Upper lobe of left lung (tissue), 6 donors: ENCODE data around the gene BRI3. TPM values are rescaled to one million over a fixed set of nuclear protein-coding genes. Genes with fewer than 3 reads are reported as not detected.

Experiments used
- ATAC-seq, 2 donors: fragments of 200-7000 bp; cut with Tn5 transposase; one replicate each; pipeline ENCODE4 v1.9.1; 2022; ENCODE audit warnings: mild to moderate bottlenecking in 2 of 2, moderate library complexity in 2 of 2; ENCODE audit not compliant: low FRiP score in 2 of 2
- DNase-seq, 2 donors: peaks; one replicate each; pipeline ENCODE4 v3.0.0-alpha.2; 2019 to 2020
- H3K27ac ChIP-seq, 4 donors: fragments of 200-600 bp; sonication (generic); one replicate each; pipeline ENCODE4 v1.5.1; 2016 to 2019
- H3K27me3 ChIP-seq, 4 donors: fragments of 200-600 bp; sonication (generic); one replicate each; pipeline ENCODE4 v1.5.1; 2017 to 2019
- H3K36me3 ChIP-seq, 4 donors: fragments of 200-600 bp; sonication (generic); one replicate each; pipeline ENCODE4 v1.5.1; 2016 to 2019
- H3K4me1 ChIP-seq, 4 donors: fragments of 200-600 bp; sonication (generic); one replicate each; pipeline ENCODE4 v1.5.1; 2018 to 2019
- H3K4me3 ChIP-seq, 4 donors: fragments of 200-600 bp; sonication (generic); one replicate each; pipeline ENCODE4 v1.5.1; 2017 to 2019; ENCODE audit warnings: mild to moderate bottlenecking in 2 of 4, moderate library complexity in 1 of 4
- H3K9me3 ChIP-seq, 4 donors: fragments of 200-600 bp; sonication (generic); one replicate each; pipeline ENCODE4 v1.5.1; 2018 to 2019
- EP300 ChIP-seq, 4 donors: sonication (generic); formaldehyde crosslinking; IDR thresholded peaks; one replicate each; pipeline ENCODE4 v1.5.1; 2017; ENCODE audit warnings: antibody characterized with exemption in 4 of 4, control low read depth in 2 of 4
- POLR2A ChIP-seq, 4 donors: fragments of 450-650 bp; IDR thresholded peaks; one replicate each; pipeline ENCODE4 v1.5.1; 2016 to 2017; ENCODE audit warnings: antibody characterized with exemption in 4 of 4, mild to moderate bottlenecking in 2 of 4
- POLR2AphosphoS5 ChIP-seq, 2 donors: sonication (generic); formaldehyde crosslinking; IDR thresholded peaks; one replicate each; pipeline ENCODE4 v1.5.1; 2017; ENCODE audit warnings: antibody characterized with exemption in 2 of 2
- WGBS, 2 donors: methylation state at CpG; one replicate each; pipeline ENCODE4 v1.1.5; 2017 to 2018; 5-methylcytosine and 5-hydroxymethylcytosine counted together
- total RNA-seq, 6 donors: library from RNA; depleted of rRNA in 4 of 6; stranded (reverse); fragments of >200 nt in 4 of 6; gene quantifications; one replicate each; pipeline versions ENCODE4 v1.1.0 to v1.2.1, GENCODE V29; 2016 to 2021
- TF ChIP-seq, protein P1 (sequence below), 6 experiments: fragments of 450-650 bp in 4 of 6; fragments of 200-600 bp in 2 of 6; sonication (generic) in 2 of 6; IDR thresholded peaks; one replicate each; pipeline ENCODE4 v1.5.1; 2016 to 2019; ENCODE audit warnings: antibody characterized with exemption in 6 of 6
- donor health status: DM: no; HTN: no; CAD: no; lungs with moderate emphysema.
- donor health status: DM: no; HTN: yes; CAD: no; lungs with severe emphysema.

The BRI3 gene
- total RNA-seq, 6 donors from 2014 or later, result 113 to 703 (median 143) TPM

- TF ChIP-seq EP300 (IDR thresholded peaks at IDR 0.05) (no peak), POLR2AphosphoS5 (IDR thresholded peaks at IDR 0.05) (no peak), POLR2A (IDR thresholded peaks at IDR 0.05) (no peak)
- TF ChIP-seq, protein P1, sequence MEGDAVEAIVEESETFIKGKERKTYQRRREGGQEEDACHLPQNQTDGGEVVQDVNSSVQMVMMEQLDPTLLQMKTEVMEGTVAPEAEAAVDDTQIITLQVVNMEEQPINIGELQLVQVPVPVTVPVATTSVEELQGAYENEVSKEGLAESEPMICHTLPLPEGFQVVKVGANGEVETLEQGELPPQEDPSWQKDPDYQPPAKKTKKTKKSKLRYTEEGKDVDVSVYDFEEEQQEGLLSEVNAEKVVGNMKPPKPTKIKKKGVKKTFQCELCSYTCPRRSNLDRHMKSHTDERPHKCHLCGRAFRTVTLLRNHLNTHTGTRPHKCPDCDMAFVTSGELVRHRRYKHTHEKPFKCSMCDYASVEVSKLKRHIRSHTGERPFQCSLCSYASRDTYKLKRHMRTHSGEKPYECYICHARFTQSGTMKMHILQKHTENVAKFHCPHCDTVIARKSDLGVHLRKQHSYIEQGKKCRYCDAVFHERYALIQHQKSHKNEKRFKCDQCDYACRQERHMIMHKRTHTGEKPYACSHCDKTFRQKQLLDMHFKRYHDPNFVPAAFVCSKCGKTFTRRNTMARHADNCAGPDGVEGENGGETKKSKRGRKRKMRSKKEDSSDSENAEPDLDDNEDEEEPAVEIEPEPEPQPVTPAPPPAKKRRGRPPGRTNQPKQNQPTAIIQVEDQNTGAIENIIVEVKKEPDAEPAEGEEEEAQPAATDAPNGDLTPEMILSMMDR (IDR thresholded peaks at IDR 0.05), result no peak
- Histone ChIP-seq H3K4me3 (peak overlapping the region in 1 of 4 donors; percentile 98), H3K9me3 (no peaks in the 10 kb centered on the region), H3K4me1 (peaks cover 58 to 67% (median 65%) of the 10 kb centered on the region in 4 donors), H3K36me3 (peaks cover 21 to 66% (median 48%) of the 10 kb centered on the region in 4 donors), H3K27ac (peak overlapping the region; percentile 98 to 100 (median 99)), H3K27me3 (no peaks in the 10 kb centered on the region)
- ATAC-seq, result no peak
- peak; percentile 23 to 68 for DNase-seq
- WGBS, 2 donors, result 46 to 57% methylated on average over 10 of the region's 12 CpGs
Measured at GRCh38 chr7:98288064-98288823, 6.8 kb downstream of the BRI3 start.

- Histone ChIP-seq H3K27ac (peak overlapping the region in 2 of 4 donors; percentile 29 to 100), H3K4me1 (peaks cover 54 to 55% (median 55%) of the 10 kb centered on the region in 4 donors), H3K27me3 (no peaks in the 10 kb centered on the region), H3K9me3 (no peaks in the 10 kb centered on the region), H3K36me3 (peaks cover 26 to 69% (median 57%) of the 10 kb centered on the region in 4 donors), H3K4me3 (no peak overlapping the region)
- 80 to 96% methylated on average over 3 to 4 of the region's 4 CpGs for WGBS, 2 donors
- TF ChIP-seq, protein P1 (IDR thresholded peaks at IDR 0.05), result no peak
- no peak for TF ChIP-seq EP300 (IDR thresholded peaks at IDR 0.05)
- no peak for TF ChIP-seq POLR2AphosphoS5 (IDR thresholded peaks at IDR 0.05)
- no peak for TF ChIP-seq POLR2A (IDR thresholded peaks at IDR 0.05)
- ATAC-seq, result no peak
- DNase-seq, result no peak
Measured at GRCh38 chr7:98289333-98289875, 7.9 kb downstream of the BRI3 start.

DNA sequence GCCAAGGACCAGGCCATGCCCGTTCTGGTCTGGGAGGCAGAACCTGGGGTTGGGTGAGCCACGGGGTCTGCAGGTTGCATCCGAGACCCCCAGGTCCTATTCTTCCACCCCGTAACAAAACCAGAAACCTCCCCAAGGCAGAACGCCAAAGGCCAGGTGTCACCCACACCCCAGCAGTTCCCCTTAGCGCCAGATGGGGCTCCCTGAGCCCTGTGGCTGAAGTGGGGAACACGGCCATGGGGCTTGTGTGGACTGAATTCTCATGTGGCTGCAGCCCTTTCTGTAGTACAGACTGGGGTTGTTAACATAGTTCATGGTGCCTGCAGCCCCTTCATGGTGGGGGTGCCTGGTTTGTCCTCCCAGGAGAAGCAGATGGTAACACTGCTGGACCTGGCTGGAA lies 10.2 kb downstream of the BRI3 start:
- Histone ChIP-seq H3K27ac (no peak overlapping the region), H3K4me1 (peaks cover 32 to 37% (median 33%) of the 10 kb centered on the region in 4 donors), H3K36me3 (peaks cover 26 to 84% (median 60%) of the 10 kb centered on the region in 4 donors), H3K9me3 (no peaks in the 10 kb centered on the region), H3K4me3 (no peak overlapping the region), H3K27me3 (no peaks in the 10 kb centered on the region)
- no peak for DNase-seq
- TF ChIP-seq, protein P1 (IDR thresholded peaks at IDR 0.05), result peak in 1 of 6 experiments; percentile 39
- no peak for TF ChIP-seq EP300 (IDR thresholded peaks at IDR 0.05)
- ATAC-seq, result no peak
- 80 to 83% methylated on average over 7 of the region's 7 CpGs for WGBS, 2 donors

DNA sequence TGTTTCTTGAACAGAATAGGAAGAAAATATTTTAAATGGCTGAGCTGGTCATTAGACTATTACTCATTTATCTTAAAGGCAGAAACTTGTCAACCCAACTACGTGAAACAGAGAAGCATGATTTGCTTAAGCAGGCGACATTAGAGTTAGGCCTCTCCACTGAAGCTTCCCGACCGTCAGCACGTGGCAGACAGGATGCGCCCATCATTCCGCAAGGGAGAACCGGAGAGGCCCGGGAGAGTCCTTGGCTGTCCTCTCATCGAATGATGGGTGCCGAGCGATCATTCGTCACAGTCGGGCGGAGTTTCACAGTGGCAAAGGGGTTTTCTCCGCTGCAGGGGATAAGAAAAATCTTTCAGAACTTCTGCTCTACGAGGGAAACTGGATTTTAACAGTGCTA lies 11.8 kb downstream of the BRI3 start:
- Histone ChIP-seq H3K36me3 (peaks cover 26 to 80% (median 52%) of the 10 kb centered on the region in 4 donors), H3K27ac (no peak overlapping the region), H3K4me3 (no peak overlapping the region), H3K27me3 (no peaks in the 10 kb centered on the region), H3K4me1 (peaks cover 17 to 24% (median 19%) of the 10 kb centered on the region in 4 donors), H3K9me3 (no peaks in the 10 kb centered on the region)
- TF ChIP-seq, protein P1 (IDR thresholded peaks at IDR 0.05), result no peak
- TF ChIP-seq POLR2A (IDR thresholded peaks at IDR 0.05) (no peak), EP300 (IDR thresholded peaks at IDR 0.05) (no peak), POLR2AphosphoS5 (IDR thresholded peaks at IDR 0.05) (no peak)
- WGBS, 2 donors, result 81 to 84% methylated on average over 15 to 17 of the region's 17 CpGs
- no peak for DNase-seq
- ATAC-seq, result no peak
